GM12874 (cell line): ENCODE data around the gene ZNF280C.

ENCODE experiments used
- CTCF ChIP-seq: IDR thresholded peaks from 2 replicates; pipeline ENCODE4 v1.5.1; 2011; ENCODE audit warnings: low read depth, mild to moderate bottlenecking, control low read depth, low read length, moderate library complexity; ENCODE audit not compliant: insufficient read depth

ZNF280C gene

DNA sequence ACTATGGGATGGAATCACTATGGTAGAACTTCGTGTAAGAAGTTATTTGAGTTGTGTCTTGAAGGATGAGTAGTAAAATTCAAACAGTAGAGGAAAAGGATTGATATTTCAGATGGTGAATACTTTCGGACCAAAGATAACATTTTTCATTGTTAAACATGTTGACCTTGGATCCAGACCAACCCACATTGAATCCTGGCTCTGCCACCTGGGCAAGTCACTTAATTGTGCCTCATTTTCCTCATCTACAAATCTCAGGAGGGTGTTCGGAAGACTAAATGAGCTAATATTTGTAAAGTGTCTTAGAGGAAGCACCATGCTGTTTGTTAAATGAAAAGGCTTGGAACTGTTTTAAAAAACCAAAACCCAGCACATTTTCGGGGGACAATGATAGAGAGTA lies 101.7 kb downstream of the ZNF280C start:
- no peak for TF ChIP-seq CTCF

DNA sequence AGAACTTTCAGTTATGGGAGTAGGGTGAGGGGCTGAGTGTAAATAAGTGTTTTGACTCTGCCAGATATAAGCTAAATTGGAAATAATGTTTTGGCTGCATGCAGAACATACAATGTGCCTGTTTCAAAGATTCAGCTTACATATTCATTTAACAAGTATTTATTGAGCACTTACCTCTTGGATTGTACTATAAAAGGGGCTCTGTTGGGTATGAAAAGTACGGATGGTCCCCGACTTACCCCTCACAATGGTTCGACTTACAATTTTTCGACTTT lies 102.3 kb downstream of the ZNF280C start:
- no peak for TF ChIP-seq CTCF

DNA sequence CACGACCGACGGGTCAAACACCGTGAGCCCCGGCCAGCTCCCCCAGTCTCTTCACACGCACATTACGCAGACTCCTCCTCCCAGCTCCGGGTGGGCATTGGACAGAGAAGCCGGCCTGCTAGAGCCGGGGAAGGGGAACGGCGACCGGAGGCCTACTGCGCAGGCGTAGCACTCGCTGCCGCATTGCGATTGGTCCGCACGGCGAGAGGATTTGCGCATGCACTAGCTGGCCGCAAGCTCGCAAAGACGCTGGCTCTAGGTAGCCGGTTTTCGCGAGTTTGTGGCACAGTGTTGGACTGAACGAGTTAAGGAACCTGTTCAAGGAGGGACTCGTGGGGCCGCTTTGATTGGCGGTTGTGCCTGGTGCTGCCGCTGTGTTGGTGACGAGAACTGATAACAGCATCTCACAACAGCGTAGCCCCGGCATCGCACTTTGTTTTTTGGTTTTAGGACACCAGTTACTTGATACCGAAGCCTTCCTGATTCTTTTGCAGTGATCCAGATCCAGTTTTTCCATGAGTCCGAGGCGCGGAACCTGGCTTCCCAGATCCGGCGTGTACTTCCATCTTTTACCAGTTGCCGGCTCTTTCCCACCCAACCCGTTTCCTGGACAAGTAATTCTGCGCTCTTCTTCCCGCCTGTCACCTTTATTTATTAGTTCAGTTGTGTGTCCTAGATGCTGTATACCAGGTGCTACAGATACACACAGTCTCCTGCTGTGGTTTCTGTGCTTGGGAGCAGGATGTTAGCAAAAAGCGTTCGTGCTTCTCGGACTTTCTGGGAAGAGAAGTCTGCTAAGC lies 102.8 kb downstream of the ZNF280C start, which contains the start of gene AIFM1:
TSS of gene AIFM1 (minus strand) at position 139 of the 800 bp plus-strand sequence. CDS start 185 bp downstream, outside the sequence.
- no peak for TF ChIP-seq CTCF

GRCh38 chrX:130165181-130165702 lies 103.5 kb downstream of the ZNF280C start:
- no peak for TF ChIP-seq CTCF

- TF ChIP-seq CTCF = no peak
Observed at GRCh38 chrX:130163398-130163797, 105.3 kb downstream of the ZNF280C start.

DNA sequence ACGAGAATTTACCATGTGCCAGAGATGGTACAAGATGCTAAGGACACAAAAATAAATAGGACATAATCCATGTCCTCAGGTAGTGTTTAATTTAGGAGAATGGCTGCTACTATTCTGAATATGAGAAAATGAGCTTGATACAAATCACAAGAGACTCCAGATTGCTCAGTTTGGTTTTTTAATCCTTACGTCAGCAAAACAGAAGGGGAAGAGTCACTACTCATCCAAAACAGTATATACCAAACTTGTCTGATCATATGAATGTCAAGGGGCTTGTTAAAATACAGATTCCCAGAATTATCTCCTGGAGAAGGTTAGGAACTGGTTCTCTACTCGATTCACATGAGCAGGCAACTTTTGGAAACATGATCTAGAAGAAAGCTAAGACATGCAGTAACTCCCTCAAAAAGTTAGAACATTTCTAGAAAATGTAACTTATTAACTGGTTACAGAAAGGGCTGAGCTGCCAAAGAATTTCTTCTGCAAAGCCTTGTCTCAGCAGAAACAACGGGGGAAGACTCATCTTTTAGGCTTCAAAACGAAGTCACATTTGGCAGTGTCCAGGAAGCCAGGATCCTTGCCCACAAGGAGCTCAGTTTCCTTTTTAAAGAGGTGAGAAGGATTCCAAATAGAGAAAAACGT lies 106.5 kb downstream of the ZNF280C start:
- no peak for TF ChIP-seq CTCF

GRCh38 chrX:130159776-130160175 lies 108.9 kb downstream of the ZNF280C start:
- no peak for TF ChIP-seq CTCF
